ENCODE measurements around the gene NDUFA5.

NDUFA5 gene

GRCh38 chr7:123548406-123548805 lies 9.2 kb downstream of the NDUFA5 start:
- TF ChIP-seq CTCF (IDR thresholded peaks at IDR 0.05; ENCODE audit: insufficient read depth, low read depth, low read length, missing control alignments), result no peak
- no peak overlapping the region for H3K4me3 ChIP-seq (ENCODE audit: low read depth, low read length)
- no peak for DNase-seq (ENCODE audit: low read depth)

GRCh38 chr7:123539871-123540270 lies 17.7 kb downstream of the NDUFA5 start:
- no peak for DNase-seq (ENCODE audit: low read depth)
- no peak overlapping the region for H3K4me3 ChIP-seq (ENCODE audit: low read depth, low read length)
- TF ChIP-seq CTCF (IDR thresholded peaks at IDR 0.05; ENCODE audit: insufficient read depth, low read depth, low read length, missing control alignments), result no peak

- no peak for TF ChIP-seq CTCF (IDR thresholded peaks at IDR 0.05; ENCODE audit: insufficient read depth, low read depth, low read length, missing control alignments)
- H3K4me3 ChIP-seq (ENCODE audit: low read depth, low read length), result no peak overlapping the region
- no peak for DNase-seq (ENCODE audit: low read depth)
These were observed 18.7 kb downstream of the NDUFA5 start for GRCh38 chr7:123538897-123539296.

GRCh38 chr7:123538189-123538714 lies 19.4 kb downstream of the NDUFA5 start:
- TF ChIP-seq CTCF (IDR thresholded peaks at IDR 0.05; ENCODE audit: insufficient read depth, low read depth, low read length, missing control alignments), result no peak
- DNase-seq (ENCODE audit: low read depth), result no peak
- H3K4me3 ChIP-seq (ENCODE audit: low read depth, low read length), result no peak overlapping the region

GRCh38 chr7:123537026-123537642 lies 20.5 kb downstream of the NDUFA5 start:
- peak; percentile 13 for DNase-seq (ENCODE audit: low read depth)

GRCh38 chr7:123535517-123535916 lies 22.1 kb downstream of the NDUFA5 start:
- no peak for DNase-seq (ENCODE audit: low read depth)
- peak overlapping the region; percentile 59 for H3K4me3 ChIP-seq (ENCODE audit: low read depth, low read length)
- no peak for TF ChIP-seq CTCF (IDR thresholded peaks at IDR 0.05; ENCODE audit: insufficient read depth, low read depth, low read length, missing control alignments)

More at GRCh38 chr7:123537026-123537642, 20.5 kb downstream of the NDUFA5 start:
- H3K4me3 ChIP-seq (ENCODE audit: low read depth, low read length), result no peak overlapping the region
- peak; percentile 34 for TF ChIP-seq CTCF (IDR thresholded peaks at IDR 0.05; ENCODE audit: insufficient read depth, low read depth, low read length, missing control alignments)
